Adipocyte (in vitro differentiated cells): ENCODE data around the gene TNS3.

Experiments
- DNase-seq: peaks from one replicate; pipeline ENCODE4 v3.0.0-alpha.2; 2015; ENCODE audit warnings: low read depth
- H3K27me3 ChIP-seq: replicated peaks from 2 replicates; pipeline ENCODE4 v1.7.0; 2013; ENCODE audit warnings: mild to moderate bottlenecking, low read length, moderate library complexity; ENCODE audit not compliant: control insufficient read depth, insufficient read depth
- H3K36me3 ChIP-seq: 2 replicates; pipeline ENCODE4 v1.7.0; 2013; ENCODE audit warnings: low read length, mild to moderate bottlenecking, moderate library complexity; ENCODE audit not compliant: control insufficient read depth, insufficient read depth, severe bottlenecking
- H3K4me1 ChIP-seq: 2 replicates; pipeline ENCODE4 v1.7.0; 2013; ENCODE audit warnings: mild to moderate bottlenecking, low read length, moderate library complexity; ENCODE audit not compliant: control insufficient read depth, insufficient read depth
- H3K4me3 ChIP-seq: 2 replicates; pipeline ENCODE4 v1.7.0; 2013; ENCODE audit warnings: mild to moderate bottlenecking, low read length, moderate library complexity
- H3K9ac ChIP-seq: 2 replicates; pipeline ENCODE4 v1.7.0; 2013; ENCODE audit warnings: mild to moderate bottlenecking, low read length, moderate library complexity
- H3K9me3 ChIP-seq: 2 replicates; pipeline ENCODE4 v1.7.0; 2013; ENCODE audit warnings: mild to moderate bottlenecking, low read length, moderate library complexity; ENCODE audit not compliant: control insufficient read depth

Gene TNS3

DNA sequence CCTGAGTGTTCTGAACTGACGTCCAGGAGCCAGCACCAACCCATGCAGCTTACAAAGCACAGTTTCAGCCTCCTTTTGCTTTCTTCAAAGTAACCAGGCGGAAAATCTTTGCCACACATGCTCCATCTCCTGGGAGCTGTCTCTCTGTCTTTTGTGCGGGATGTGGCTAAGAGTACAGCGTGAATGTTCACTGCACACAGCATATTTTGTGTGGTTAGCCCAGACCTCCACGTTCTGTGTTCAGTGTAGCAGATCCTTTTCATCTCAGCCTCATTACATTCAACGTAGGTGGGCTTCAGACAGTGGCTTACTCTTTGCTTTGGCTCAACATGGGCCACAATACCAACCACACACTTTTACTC is 200.8 kb downstream of the TNS3 start:
- Histone ChIP-seq H3K27me3 (peaks cover 31% of the 10 kb centered on the region), H3K9ac (no peak overlapping the region), H3K4me1 (peaks cover 14% of the 10 kb centered on the region), H3K36me3 (peaks cover 13% of the 10 kb centered on the region), H3K4me3 (no peak overlapping the region), H3K9me3 (no peaks in the 10 kb centered on the region)
- no peak for DNase-seq

DNA sequence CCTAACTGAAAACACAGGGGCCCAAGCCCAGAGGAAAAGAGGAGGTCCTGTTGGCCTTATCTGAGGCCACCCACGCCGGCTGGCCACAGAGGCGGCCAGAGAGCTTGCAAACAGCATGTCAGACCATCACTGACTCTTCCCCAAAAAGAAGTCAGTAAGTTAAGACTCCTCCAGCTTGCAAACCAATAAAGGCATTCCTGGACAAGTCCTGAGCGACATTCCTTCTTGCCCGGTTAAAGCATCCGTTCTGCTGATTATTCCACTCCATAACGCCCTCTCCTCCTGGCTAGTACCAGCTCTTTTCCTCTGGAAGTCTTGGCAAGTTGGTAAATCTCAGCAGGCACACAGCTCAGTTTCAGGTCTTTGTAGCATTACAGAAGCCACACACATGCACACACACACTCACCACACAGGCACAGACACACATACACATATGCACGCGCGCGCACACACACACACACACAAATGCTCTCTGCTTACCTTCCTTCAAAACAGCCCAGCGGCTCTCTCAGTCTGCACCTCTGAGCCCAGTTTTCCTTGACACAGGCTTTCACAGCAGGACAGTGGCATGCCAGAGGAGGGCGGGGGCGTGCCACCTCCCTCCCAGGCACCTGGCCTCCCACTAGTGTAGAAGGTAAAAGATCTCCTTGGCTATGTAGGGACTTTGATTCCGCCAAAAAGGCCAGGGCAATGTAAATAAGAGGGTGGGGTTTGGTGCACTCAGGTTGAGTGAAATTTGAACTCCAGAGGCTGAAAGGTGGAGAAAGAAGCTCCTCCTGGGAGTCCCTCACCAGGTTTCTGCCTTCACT is 201.4 kb downstream of the TNS3 start:
- DNase-seq = peak; percentile 15
- Histone ChIP-seq H3K27me3 (peaks cover 29% of the 10 kb centered on the region), H3K4me3 (peak overlapping the region; percentile 19), H3K4me1 (peaks cover 19% of the 10 kb centered on the region), H3K9ac (no peak overlapping the region), H3K36me3 (peaks cover 13% of the 10 kb centered on the region), H3K9me3 (no peaks in the 10 kb centered on the region)

DNA sequence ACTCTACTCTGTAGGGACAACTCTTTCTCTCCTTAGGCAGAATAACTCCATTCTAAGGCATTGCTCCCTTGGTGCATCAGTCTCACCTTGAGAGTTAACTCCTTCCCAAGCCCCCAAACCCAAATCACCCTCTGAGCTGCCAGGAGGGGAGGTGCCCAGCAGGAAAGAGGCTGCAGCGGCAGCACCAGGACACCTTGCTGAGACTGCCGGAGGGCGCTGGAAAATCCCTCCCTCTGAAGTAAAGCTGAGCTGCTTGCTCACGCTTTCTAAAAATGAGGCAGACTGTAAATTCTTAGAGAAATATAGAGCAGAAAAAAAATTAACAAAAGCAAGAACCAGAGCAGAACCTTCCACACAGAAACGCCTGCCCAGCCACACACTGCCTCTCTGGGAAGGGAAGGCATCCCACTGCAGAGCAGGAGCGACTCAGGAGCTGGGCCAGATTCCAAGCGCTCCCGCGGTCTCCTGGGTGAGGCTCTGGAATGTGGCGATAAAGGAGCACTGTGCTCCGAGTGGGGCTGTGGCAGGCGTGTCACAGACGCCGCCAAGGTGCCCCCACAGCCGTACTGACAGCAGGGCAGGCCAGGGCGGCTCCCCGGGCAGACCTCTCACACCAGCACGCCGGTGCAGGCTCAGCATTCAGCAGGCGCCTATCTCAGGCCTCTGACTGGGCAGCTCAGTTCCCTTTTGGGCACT is 202.1 kb downstream of the TNS3 start:
- H3K27me3 ChIP-seq = peaks cover 22% of the 10 kb centered on the region
- no peaks in the 10 kb centered on the region for H3K9me3 ChIP-seq
- DNase-seq = peak; percentile 76
- H3K4me3 ChIP-seq = peak overlapping the region; percentile 19
- peaks cover 7% of the 10 kb centered on the region for H3K36me3 ChIP-seq
- H3K4me1 ChIP-seq = peaks cover 24% of the 10 kb centered on the region
- no peak overlapping the region for H3K9ac ChIP-seq

DNA sequence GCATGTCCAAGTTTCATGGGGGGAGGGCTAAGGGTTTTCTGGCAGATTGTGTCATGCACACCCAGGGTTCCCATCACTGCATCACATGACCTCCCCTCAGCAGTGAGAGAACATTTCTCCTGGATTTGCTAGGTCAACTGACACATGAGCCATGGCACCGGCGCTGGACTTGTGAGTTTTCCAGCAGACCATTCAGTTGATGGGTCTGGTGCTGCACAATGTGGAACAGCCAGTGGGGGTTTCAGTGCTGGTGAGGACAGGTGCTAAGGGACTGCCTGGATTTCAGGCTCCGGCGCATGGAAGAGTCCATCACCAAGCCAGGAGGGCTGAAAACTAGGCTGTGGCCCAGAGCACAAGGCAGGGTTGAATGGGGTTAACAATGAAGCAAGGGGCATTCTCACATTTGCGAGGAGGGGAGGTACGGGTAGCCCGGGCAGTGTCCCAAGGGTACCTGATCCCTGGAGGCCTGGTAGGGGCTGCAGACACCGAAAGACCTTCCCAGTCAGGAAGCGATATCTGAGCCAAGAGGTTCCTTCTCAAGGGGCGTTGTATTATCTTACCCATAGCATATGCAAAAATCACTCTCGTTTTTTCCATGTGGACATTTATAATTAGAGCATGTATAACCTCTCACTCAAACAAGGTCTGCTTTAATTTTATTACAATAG is 203.0 kb downstream of the TNS3 start:
- DNase-seq = no peak
- Histone ChIP-seq H3K9ac (no peak overlapping the region), H3K9me3 (no peaks in the 10 kb centered on the region)

DNA sequence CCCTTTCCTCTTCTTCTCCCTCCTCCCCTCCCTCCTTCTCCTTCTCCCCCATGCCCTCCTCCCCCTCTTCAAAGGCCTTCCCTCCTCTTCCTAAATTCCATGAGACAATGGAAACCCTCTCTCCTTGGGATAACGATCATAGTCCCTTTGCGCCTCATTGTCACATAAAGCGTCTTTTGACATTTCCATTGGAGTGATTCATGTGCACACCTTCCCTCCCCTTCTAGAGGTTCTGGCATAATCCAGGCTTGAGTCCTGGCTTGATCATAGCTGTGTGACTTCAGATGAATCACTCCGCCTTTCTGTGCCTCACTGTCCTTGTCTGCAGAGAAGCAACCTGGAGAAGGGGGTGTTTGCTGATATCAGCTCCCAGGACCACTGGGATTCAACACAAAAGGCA is 204.2 kb downstream of the TNS3 start:
- no peaks in the 10 kb centered on the region for H3K9me3 ChIP-seq
- peaks cover 1% of the 10 kb centered on the region for H3K36me3 ChIP-seq
- DNase-seq = no peak
- H3K9ac ChIP-seq = no peak overlapping the region
- H3K4me3 ChIP-seq = no peak overlapping the region
- peaks cover 24% of the 10 kb centered on the region for H3K4me1 ChIP-seq
- peaks cover 29% of the 10 kb centered on the region for H3K27me3 ChIP-seq

More for the DNA sequence above, 203.0 kb downstream of the TNS3 start:
- H3K27me3 ChIP-seq = peaks cover 21% of the 10 kb centered on the region
- no peak overlapping the region for H3K4me3 ChIP-seq
- peaks cover 6% of the 10 kb centered on the region for H3K36me3 ChIP-seq
- peaks cover 24% of the 10 kb centered on the region for H3K4me1 ChIP-seq

DNA sequence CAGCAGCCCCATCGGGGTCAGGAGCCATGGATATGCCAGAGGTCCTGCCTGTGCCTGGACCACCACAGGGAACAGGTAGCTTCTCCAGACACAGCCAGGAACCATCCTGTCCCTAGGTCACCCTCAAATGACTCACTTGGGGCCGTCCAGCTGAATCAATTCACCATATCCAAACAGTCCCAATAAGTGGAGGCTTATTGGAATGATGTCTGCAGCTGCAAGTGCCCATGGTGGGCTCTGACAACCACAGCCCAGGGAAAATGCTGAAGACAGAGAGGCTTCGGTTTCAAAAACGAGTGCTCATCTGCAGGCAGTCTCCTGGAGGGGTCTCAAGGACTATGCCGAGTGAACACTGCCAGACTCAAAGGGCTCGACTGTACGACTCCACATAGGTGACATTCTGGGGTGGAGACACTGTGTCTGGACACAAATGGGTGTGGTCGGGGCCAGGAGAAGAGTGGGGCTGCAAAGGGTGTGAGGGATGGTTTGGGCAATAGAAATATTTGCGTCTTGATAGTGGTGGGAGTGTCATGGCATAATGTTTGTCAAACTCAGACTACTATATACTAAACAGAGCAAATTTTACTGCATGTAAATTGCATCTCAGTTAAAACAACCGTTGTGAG is 204.8 kb downstream of the TNS3 start:
- Histone ChIP-seq H3K36me3 (no peaks in the 10 kb centered on the region), H3K9me3 (no peaks in the 10 kb centered on the region), H3K4me3 (no peak overlapping the region), H3K27me3 (peaks cover 27% of the 10 kb centered on the region), H3K9ac (no peak overlapping the region), H3K4me1 (peaks cover 24% of the 10 kb centered on the region)
- no peak for DNase-seq

DNA sequence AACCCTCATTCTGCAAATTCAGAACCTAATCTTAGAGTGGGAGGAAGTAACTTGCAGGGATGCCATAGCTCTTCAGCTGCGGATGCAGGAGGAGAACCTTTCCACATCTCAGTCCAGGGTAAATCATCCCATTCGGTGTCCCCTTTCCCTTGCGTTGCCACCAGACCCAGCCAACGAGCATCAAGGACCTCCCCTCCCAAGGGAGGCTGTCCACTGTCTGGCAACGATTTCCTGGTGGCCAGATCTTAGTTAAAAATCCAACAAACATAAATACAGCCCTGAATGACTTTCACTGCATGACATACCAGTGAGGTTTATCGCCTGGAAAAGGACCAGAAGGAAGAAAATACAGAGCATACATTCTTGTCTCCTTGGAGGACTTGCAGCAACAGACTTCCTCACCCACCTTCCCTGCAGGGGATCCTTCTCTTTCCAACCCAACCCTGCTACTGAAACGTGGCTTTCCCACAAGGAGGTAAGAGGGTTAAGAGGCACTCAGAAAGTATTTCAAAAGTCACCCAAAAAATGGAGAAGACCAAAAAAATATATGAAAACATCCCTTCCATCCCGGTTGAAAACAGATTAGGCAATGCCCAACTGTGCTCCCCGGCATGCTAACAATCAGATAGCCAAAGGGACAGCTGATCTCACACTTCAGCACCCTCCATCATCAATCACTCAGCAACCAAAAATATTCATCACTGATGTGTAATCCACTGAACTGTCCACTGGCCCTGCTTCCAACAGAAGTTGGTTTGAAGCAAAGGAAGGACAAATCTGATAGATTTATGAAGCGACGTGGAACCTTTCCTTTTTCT is 206.6 kb downstream of the TNS3 start:
- no peak overlapping the region for H3K4me3 ChIP-seq
- peaks cover 19% of the 10 kb centered on the region for H3K4me1 ChIP-seq
- H3K9me3 ChIP-seq = no peaks in the 10 kb centered on the region
- no peak overlapping the region for H3K9ac ChIP-seq
- no peaks in the 10 kb centered on the region for H3K36me3 ChIP-seq
- peak; percentile 28 for DNase-seq
- peaks cover 15% of the 10 kb centered on the region for H3K27me3 ChIP-seq

DNA sequence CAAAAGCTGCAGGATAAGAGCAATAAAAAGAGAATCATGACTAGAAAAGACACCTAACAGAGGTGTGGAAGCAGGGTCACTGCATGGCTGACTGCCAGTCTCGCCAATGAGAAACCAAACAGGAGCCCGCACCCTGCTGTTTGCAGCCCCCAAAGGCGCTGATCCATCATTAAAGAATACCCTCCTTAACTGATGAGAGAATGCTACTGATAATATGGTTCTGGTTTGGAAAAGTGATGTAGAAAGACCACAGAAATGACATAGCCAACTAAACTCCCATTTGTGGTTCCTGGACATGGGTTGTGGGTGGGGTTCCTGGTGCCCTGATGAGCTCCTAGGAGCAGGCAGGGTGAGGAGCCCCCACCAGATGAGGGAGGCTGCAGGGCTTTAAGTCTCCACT is 207.4 kb downstream of the TNS3 start:
- DNase-seq = no peak
- H3K36me3 ChIP-seq = peaks cover 3% of the 10 kb centered on the region
- H3K4me3 ChIP-seq = no peak overlapping the region
- H3K9me3 ChIP-seq = no peaks in the 10 kb centered on the region
- H3K9ac ChIP-seq = no peak overlapping the region
- H3K4me1 ChIP-seq = peaks cover 11% of the 10 kb centered on the region
- H3K27me3 ChIP-seq = peaks cover 15% of the 10 kb centered on the region

DNA sequence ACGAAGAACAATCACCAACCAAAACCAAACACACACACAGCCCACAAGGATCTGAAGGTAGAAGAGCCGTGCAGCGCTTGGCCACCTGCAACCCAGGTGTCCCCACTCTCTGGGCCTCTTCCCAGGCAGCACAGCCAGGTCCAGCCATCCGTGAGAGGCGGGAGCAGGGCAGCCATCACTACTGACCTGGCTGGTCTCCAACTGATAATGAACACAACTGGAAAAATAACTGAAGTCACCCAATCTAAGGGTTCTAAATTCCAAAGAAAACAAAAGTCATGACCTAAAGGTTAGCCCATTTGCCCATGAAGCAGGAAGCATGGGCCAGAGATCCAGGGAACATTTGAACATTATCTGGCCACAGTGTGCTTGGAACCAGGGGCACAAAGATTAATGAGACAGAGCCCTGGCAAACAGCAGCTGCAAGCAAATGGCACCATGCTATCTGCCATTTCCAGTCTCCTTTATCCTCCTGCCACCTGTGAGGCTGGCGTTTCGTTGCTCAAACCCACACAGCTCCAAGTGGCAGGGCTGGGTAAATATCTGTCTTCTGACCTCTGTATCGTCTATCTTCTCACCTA is 207.9 kb downstream of the TNS3 start:
- H3K9ac ChIP-seq = no peak overlapping the region
- H3K9me3 ChIP-seq = no peaks in the 10 kb centered on the region
- DNase-seq = no peak
- H3K36me3 ChIP-seq = peaks cover 9% of the 10 kb centered on the region
- H3K4me3 ChIP-seq = no peak overlapping the region
- H3K27me3 ChIP-seq = peaks cover 15% of the 10 kb centered on the region
- peaks cover 9% of the 10 kb centered on the region for H3K4me1 ChIP-seq

DNA sequence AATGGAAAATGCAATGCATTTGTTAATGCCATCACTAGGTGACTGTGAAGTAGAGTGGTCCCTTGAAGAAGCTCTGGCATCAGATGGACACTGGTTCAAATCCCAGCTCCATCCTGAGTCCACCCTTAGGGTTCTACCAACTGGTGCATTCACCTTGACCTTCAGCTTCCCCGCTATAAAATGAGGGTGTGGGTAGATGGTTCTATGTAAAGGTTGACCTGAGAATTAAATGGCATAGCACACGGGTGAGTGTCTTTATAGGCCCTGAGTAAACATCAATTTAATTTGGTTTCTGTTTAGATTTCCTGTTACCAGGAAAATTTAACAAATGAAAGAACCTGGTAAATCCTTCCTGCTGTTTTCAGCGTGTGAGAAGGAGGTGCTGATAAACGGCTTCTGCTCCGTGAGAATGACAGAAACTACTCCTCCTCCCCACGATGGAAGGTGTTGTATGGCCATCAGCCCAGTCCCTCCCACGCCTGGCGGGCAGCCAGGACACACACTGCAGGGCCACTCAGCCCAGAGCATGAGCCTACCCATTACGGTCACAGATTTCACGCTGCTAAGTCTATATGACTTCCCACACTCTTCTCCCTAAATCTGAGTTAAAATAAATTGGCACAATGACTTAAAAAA is 210.1 kb downstream of the TNS3 start:
- peaks cover 25% of the 10 kb centered on the region for H3K36me3 ChIP-seq
- no peaks in the 10 kb centered on the region for H3K9me3 ChIP-seq
- H3K27me3 ChIP-seq = peaks cover 11% of the 10 kb centered on the region
- peaks cover 9% of the 10 kb centered on the region for H3K4me1 ChIP-seq
- no peak overlapping the region for H3K9ac ChIP-seq
- H3K4me3 ChIP-seq = no peak overlapping the region
- DNase-seq = no peak
